EH (cell line): ENCODE data around the gene TMEM14C.

ENCODE experiments used
- DNase-seq: peaks from one replicate; pipeline ENCODE4 v3.0.0-alpha.2; 2015; ENCODE audit warnings: low read depth

The TMEM14C gene

GRCh38 chr6:10759884-10760329 is 37.0 kb downstream of the TMEM14C start:
- peak; percentile 53 for DNase-seq

DNA sequence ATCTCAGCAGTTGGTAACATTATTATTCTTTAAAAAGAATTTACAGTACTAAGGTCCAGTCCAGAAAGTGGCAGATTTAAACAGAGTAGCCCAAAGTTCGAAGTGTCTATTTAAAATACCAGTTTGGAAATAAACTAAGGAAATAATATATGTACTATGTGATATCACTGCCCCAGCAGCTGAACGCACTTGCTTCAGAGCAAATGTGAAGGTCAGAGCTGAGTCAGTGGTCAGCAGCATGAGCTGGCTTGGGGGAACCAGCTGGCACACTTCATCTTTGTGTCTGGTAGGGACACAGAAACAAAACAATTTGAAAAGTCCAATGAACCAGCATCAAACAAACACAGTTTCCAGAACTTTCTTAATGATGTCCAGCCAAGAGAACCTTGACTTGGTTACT is 40.1 kb downstream of the TMEM14C start:
- DNase-seq, result no peak

- no peak for DNase-seq
Observed at GRCh38 chr6:10769419-10769818, 46.5 kb downstream of the TMEM14C start.

DNA sequence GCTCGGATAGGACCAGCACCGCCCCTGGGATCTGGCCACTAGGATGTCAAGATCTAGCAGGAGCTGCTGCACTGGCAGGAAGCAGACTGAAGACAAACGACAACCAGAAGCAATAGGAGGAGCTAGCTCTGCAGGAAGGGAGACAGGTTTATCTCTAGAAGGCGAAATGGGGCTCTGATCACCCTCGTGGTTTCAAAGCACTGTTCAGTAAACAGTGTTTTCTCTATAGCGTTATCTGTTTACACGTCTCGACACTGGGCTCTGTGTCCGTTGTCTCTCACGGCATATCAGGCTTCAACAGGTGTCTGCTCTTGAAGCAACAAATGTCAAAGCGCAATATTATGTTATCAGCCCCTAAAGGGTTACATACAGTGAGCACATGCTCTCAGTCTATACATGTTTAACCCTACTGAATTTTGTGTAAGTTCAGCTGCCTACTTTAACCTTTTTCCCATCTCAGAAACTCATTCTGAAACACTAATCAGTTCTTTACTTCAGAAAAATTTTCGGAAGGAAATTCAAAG is 48.6 kb downstream of the TMEM14C start:
- DNase-seq, result no peak

GRCh38 chr6:10778230-10778629 is 55.4 kb downstream of the TMEM14C start:
- no peak for DNase-seq

DNA sequence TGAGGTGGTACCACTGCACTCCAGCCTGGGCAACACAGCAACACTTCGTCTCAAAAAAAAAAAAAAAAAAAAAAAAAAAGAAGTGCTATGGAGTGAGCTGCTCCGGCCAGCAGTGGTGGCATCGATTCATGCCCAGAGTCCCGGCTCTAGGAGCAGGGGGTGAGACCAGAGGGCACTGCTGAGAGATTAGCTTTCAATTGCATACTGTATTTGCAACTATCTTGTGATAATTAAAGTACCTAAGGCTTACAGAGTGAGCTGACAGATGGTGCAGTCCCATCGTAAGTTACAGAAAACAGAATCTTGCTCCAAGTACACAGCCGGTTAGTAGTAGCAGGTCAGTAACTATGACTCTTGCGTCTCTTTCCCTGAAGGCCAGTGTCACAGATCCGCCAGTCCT is 56.2 kb downstream of the TMEM14C start:
- no peak for DNase-seq
